HG02759 (cell line): Measurements from ENCODE around the gene INO80B.
A peak's percentile ranks its signal among the peaks of the same experiment; 100 is the strongest.
"Not testable (repeated sequence)": the region's sequence is repeated elsewhere in the genome, so short reads cannot be mapped to it uniquely, and the experiment has no call there.

Experiments
- ATAC-seq: cut with Tn5 transposase; IDR thresholded peaks from one replicate; pipeline ENCODE4 v1.9.1; 2021; ENCODE audit warnings: mild to moderate bottlenecking, moderate library complexity; ENCODE audit not compliant: unreplicated experiment

The INO80B gene

DNA sequence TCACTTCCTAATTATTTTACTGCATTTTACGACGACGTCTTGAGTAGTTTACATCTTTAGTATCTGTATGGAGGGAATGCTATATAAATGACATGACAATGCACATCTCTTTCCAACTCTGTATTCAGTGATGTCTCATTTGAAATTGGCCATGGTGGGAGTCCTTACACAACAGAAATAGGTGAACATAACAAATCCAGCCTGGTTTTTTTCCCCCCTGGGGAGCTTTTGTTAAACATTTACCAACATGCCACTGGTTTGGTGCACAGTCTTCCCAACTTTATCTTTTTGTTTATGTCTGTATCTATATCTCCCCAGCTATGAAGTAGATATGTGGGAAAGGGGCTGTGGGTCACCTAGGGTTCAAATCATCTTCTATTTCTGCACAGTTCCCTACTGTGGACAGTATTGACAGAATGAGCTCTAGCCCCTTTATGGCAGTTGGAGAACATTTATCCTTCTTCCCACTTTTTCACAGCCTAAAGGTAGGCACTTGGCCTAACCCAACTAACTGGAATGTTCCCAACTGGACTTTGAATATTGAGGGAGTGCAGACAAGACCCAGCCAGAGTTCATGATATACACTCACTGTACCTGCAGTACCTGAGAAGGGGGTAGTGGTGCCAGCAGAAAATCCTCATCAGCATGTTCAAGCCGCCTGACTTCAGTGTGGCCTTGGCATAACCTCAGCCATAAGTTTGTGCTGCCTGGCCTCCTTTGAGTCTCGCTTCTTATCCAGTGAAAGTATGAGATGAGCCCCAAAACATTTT, 7.5 kb upstream of the INO80B start:
- no peak for ATAC-seq

DNA sequence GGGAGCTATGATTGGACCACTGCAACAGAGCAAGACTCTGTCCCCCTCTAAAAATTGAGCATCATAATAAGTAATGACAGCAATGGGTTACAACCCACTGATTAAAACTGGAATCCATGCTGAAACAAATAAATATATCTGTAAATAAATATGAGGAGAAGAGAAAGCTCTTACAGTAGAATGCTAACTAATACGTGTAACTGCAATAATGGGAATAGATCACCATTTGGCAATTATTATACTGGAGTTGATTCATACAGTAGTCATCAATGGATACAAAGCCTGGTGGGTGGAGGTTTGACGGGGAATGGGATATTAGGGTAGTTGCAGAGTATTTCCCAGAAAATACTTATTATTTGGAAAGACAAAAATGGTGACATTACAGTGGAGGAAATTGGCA, 6.1 kb upstream of the INO80B start:
- ATAC-seq, result no peak

DNA sequence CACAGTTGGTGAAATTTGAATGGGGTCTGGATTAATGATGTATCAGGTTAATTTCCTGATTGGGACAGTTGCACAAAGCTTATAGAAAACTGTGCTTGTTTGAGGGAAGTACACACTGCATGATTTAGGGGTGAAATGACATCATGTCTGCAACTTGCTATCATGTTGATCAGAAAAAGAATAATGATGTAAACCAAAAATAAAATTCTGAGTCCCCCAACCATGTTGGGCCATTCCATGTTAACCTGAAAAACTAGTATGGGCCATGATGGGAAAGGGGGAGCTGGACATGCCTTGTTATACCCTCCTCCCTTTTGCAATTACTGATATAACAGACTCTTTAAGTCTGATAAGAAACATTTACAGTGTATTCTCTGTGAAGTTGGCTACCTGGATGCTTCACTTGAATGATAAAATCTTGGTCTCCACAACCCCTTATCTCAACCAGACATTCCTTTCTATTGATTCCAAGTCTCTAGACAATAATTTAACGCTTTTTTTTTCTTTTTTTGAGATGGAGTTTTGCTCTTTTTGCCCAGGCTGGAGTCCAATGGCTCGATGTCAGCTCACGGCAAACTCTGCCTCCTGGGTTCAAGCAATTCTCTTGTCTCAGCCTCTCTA, 4.2 kb upstream of the INO80B start:
- no peak for ATAC-seq

DNA sequence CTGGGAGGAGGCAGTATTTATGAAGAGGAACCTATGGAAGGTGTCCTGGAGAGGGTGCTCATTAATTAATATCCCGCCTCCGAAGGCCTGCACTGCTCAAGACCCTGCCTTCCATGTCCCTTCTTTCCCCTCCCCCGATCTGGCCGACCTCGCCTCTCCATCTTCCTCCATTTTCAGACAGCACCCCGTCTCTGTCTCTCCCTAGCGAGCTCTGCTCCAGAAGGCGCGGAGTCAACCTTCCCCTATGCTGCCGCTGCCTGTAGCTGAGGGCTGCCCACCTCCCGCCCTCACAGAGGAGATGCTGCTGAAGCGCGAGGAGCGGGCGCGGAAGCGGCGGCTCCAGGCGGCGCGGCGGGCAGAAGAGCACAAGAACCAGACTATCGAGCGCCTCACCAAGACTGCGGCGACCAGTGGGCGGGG, 2.3 kb downstream of the INO80B start:
- ATAC-seq, result no peak

DNA sequence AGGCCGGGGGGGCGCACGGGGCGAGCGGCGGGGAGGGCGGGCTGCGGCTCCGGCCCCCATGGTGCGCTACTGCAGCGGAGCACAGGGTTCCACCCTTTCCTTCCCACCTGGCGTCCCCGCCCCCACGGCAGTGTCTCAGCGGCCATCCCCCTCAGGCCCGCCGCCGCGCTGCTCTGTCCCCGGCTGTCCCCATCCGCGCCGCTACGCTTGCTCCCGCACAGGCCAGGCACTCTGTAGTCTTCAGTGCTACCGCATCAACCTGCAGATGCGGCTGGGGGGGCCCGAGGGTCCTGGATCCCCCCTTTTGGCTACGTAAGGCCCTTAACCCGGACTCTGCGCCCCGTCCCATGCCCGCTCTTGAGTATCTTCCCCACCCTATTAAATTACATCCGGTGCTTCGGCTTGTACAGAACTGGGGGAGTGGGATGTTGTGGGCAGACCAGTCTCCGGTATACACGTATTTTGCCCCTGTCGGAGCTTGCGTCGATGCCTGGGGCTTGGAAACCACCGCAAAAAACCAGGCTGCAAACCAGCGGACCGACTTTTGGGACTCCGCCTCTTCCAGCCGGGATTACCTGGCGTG, 2.8 kb downstream of the INO80B start:
- ATAC-seq, result peak; percentile 42

DNA sequence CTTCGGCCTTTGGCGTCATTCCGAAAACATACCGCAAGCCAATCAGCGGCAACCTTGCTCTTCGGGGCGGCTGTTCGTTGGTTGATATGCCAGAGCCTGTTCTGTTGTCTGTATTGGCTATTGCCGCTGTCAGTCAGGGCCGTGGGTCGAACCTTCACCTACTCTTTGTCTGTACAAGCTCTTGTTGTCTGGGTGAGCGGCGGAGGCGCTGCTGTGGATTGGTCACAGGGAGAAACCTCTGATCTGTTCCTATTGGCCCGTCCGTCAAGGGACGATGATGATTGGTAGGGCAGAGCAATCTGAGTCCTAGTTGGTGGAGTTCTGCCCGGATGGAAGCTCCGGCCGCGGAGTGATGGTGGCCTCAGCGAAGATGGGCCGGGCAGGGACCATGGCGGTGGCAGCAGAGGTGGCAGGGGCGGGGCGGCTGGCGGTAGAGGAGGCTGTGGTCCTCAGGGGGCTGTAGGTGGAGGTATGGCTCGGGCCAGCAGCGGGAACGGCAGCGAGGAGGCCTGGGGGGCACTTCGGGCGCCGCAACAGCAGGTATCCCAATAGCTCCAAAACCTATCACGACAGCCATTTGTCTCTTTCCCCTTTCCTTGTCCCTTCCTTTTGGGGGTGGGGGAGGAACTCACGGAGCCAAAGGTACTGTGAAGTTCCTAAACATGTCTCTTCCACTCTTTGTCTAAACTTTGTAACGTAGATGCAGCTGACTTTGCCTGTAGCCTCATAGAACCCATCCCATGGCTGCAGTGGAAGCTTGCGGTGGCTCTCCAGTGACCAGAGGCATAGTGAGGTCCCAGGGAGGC, 3.4 kb downstream of the INO80B start, which contains the start of gene WBP1:
Gene WBP1 (plus strand): TSS at position 307 of the 806 bp plus-strand sequence. CDS start 165 bp downstream, at position 472.
- peak; percentile 79 for ATAC-seq

DNA sequence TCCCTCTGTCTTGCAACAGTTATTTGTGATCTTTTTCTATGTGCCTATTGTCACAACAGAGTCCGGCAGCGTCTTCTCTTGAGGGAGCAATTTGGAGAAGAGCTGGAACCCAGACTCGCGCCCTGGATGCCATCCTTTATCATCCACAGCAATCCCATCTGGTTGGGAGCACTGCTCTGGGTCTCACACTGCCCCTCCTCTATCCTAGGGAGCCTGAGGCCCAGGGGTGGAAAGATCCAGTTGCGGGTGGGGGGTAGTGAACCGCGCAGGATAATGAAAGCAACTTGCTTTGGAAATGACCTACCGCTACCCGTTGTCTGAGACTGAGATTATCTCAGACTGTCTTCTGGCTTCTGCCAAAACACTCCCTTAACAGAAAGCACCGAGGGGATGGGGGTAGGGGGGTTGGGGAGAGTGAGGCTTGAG, 4.1 kb downstream of the INO80B start:
- ATAC-seq, result no peak

DNA sequence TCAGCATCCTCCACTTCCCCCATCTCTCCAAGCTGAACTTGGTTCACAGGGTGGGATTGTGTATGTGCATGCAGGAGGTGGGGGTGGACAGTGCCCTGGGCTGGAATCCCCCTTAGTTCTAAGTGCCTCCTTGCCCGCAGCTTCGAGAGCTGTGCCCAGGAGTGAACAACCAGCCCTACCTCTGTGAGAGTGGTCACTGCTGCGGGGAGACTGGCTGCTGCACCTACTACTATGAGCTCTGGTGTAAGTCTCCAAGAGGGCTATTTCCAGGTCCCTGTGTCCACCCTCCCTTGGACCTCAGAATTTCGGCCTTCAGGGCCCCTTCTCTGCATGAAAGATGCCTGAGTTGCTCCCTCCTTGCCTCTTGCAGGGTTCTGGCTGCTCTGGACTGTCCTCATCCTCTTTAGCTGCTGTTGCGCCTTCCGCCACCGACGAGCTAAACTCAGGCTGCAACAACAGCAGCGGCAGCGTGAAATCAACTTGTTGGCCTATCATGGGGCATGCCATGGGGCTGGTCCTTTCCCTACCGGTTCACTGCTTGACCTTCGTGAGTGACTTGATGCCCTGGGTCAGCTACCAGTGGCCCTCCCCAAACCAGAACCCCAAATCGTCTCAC, 4.7 kb downstream of the INO80B start:
- not testable (repeated sequence) for ATAC-seq

DNA sequence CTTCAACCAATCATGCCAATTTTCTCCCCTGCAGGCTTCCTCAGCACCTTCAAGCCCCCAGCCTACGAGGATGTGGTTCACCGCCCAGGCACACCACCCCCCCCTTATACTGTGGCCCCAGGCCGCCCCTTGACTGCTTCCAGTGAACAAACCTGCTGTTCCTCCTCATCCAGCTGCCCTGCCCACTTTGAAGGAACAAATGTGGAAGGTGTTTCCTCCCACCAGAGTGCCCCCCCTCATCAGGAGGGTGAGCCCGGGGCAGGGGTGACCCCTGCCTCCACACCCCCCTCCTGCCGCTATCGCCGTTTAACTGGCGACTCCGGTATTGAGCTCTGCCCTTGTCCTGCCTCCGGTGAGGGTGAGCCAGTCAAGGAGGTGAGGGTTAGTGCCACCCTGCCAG, 5.3 kb downstream of the INO80B start:
- ATAC-seq, result not testable (repeated sequence)

DNA sequence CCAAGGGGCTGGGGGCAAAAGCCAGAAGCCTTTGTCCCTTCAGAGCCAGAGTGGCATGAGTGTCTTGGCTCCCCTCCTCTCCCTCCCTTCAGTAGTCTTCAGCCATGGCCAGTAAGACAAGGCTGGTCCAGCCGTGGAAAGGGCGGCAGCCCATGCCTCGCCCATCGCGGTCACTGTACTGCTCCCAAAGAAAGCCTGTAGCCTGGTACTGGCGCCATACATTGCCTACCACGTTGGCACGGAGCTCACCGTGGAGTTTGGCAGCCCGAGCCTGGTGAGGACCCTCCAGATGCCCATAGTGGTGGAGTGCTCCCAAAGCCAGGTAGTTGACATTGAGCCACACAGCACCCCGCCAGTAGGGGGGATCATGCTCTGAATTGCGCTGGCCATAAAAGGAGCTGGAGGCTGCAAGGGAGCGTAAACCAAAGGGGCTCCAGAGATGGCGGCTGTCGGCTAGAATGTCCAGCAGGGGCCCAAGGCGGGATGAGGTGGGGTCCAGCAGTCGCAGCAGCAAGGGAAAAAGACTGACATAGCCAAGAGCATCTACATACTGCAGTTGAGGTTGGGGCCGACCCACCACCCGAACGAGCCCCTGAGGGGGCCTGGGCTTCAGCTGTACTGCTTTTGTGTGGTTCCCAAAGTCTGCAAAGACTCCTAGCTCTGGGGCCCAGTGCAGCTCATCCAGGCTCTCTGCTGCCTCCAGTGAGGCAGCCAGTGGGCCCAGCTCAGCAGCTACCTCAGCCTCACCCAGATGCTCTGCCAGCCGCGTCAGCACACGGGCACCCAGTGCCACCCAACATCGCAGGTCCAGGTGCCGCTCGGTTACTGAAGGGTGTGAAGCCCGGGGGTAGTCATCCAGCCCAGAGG, 6.5 kb downstream of the INO80B start:
- no peak for ATAC-seq

DNA sequence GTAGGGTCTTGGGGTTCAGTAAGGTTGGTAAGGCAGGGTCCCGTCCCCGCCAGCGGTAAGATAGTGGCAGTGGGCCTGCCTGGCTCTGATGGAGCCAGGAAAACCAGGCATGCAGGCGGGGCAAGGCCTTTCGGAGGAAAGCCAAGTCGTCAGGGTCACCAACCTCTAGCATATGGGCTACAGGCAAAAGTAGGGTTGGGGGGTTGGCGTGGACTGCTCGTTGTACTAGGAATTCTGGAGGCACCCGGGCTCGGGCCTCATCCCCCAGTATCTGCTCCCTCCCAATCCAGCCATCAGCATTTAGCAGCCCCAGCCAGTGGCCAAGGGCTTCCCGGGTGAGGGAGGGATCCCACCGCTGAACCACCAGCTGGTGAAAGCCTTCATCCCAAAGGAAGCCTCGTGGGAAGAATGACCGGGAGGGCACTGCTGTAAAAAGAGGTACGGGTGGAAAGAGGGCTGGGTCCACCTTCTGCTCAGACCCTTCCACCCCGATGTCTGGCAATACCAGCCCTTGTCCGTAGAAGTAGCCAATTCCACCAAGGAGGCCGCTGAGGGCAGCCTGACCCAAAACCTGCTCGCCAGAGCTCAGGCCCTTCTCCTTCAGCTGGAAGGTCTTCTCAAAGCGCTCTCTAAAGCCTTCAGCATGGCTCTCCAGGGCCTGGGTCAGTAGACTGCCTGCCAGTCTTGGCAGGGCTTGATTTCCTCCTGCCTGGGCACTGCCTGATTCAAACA, 7.3 kb downstream of the INO80B start:
- no peak for ATAC-seq

DNA sequence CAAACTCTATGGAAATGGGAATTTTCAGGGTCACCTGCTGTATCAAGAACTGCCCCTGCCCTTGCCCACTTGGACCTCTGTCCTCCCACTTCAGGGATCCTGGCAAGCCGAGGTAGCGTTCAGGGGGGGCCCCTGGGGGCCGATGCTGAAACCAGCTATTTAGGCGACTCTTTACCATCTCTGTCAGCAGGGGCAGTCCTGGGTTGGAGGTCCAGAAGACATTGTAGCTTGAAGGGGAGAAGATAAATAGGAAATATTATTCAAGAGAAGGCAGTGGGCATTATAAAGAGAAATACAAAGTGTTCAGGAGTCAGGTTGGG, 7.9 kb downstream of the INO80B start:
- no peak for ATAC-seq

DNA sequence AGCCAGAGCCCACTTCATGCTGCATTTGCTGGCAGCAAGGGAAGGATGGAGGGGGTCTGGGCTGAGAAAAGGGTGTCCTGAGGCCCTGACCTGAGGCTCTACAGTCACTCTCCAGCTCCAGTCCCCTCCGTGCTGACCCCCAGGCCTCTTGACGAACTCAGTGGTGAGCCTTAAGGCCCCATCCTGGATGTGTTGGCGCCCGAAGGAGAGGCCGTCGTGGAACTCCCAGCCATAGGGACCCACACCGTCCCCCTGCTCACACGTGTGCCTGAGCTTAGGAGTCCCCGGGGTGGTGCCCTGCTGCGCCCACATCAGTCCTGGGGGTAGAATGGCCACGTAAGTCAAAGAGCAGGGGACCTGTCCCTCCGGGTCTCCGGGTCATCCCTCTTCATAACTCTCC, 9.5 kb downstream of the INO80B start:
- ATAC-seq, result no peak

DNA sequence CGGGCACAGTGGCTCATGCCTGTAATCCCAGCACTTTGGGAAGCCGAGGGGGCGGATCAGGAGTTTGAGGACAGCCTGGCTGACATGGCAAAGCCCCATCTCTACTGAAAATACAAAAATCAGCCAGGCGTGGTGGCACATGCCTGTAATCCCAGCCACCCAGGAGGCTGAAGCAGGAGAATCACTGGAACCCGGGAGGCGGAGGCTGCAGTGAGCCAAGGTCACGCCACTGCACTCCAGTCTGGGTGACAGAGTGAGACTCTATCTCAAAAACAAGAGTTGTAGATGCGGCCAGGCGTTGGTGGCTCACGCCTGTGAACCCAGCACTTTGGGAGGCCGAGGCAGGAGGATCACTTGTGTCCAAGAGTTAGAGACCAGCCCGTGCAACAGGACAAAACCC, 15.9 kb downstream of the INO80B start:
- not testable (repeated sequence) for ATAC-seq

DNA sequence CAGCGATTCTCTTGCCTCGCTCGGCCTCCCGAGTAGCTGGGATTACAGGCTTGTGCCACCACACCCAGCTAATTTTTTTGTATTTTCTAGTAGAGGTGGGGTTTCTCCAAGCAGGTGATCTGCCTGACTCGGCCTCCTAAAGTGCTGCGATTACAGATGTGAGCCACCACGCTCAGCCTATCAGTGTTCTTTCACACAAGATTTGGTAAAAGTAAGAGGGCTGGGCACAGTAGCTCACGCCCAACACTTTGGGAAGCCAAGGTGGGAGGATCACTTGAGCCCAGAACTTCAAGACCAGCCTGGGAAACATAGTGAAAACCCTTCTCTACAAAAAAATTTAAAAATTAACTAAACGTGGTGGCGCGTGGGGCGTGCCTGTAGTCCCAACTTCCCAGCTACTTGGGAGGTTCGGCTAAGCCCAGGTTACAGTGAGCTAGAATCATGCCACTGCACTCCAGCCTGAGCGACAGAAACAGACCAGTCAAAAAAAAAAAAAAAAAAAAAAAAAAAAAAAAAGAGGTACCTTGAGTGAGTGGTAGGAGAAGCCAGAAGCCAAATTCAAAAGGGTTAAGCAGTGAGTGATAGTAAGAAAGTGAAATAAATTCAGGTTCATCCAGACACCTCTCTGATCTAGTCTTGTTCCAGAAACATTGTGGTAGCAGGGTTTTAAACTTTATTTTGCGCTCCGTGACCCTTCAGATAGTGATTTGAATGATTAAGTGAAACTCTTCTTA, 16.6 kb downstream of the INO80B start:
- no peak for ATAC-seq

DNA sequence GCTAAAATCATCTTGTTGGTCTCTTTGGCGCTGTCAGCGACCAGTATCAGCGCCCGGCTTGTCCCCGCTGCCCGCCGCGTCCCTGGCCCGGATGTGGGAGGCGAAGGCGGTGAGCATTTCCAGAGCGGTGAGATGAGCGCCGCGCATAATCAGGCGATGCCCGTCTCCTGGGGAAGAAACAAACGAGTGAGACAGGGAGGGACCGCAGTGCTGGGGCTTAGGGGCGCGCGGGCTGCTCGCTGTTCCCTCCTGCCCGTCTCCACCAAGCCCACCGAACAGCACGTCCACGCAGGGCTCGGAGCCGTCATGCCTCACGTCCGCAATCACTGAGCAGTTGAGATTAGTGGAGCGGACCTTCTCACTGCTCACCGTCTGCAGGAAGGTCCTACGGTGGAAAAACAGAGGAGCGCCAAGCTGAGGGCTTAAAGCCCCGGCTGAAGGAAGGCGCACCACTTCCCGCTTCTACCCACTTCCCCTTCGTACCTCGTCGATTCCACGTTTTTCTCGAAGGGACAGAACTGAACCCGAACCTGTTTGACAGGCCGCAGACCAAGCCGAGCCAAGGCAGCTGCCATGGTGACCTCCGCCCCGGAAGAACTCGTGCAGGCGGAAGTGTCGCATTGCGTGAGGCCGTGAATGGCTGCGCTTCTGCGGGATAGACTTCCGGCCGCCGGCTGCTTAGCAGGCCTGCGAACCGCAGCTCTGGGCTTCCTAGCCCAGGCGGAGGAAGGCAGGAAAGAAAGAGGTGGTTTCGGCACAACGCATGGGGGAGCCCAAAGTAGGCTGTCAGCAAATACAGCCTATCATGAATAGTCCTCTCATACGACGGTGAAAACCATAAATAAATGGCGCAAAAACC, 17.4 kb downstream of the INO80B start, which contains the start of gene MRPL53:
Gene MRPL53 (minus strand): TSS at position 595 of the 859 bp plus-strand sequence. CDS start 20 bp downstream, at position 575.
- ATAC-seq, result peak; percentile 94

DNA sequence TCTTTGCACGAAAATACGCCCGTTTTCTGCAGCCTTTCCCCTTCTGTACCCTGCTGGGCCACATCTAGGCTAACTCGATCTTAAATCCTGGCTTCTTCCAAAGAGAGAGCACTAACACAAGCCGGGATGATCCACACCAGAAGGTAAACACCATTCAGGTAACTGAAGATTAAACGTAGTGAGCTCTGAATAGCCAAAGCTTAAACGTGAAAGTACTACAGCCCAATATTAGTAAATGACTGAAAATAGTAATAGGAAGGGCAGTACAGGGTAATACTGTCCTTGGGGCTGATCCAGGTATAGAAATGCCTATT, 18.0 kb downstream of the INO80B start:
- no peak for ATAC-seq

DNA sequence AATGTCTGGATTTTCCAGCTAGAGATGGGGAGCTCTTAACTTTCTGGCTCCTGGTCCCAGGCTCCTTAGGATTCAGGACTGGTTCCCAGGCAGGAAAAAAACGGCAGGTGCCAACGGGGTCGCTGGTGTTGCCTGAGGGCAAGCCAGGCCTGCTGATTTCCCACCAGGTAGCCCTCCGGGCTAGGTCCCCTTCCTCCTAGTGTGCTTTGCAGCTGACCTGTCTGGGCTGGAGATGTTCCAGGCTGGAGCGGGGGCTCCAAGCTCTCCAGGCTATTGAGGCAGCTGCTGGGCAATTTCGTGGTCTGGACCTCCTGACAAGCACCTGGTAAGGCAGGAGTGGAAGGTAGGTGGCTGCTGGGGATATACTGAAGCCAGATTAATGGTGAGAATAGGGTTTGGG, 19.6 kb downstream of the INO80B start:
- no peak for ATAC-seq
